Heart left ventricle (tissue), 13 donors: ENCODE data around the gene PKP1.

Source experiments
- CTCF ChIP-seq, 12 donors: fragments of 200-600 bp; sonication (generic) in 4 of 12; IDR thresholded peaks; one replicate each; pipeline versions ENCODE4 v1.5.0 to v1.8.0; 2018 to 2022; ENCODE audit warnings: antibody characterized with exemption in 12 of 12, mild to moderate bottlenecking in 5 of 12
- POLR2A ChIP-seq, 2 donors: fragments of 450-650 bp; IDR thresholded peaks; one replicate each; pipeline ENCODE4 v1.6.1; 2017; ENCODE audit warnings: antibody characterized with exemption in 2 of 2, mild to moderate bottlenecking in 2 of 2, moderate library complexity in 2 of 2
- donor health status: ischemic (EF 13 %, LVEDD 7.1; RV severe dilation, severe dysfunction).
- donor health status: DM: no; HTN: yes; CAD: no.
- donor health status: DM: no; HTN: no; CAD: no.
- donor health status: ischemic (EF 25% LVEDD 6.9; RV normal size, moderate dysfunction).
- donor health status: ischemic (EF 25% LVEDD 5.7; RV mildly dilated, moderate dysfunction).
- donor health status: ischemic (EF 35%, LVEDD 5.7; RV mildly dilated, moderate dysfunction).
- donor health status: nonischemic (EF 11% LVEDD 7.7; RV severe dilation, severe dysfunction).
- donor health status: DM: yes; HTN: yes; CAD: no.
- donor health status: PGD.
- donor health status: ischemic (EF 29% LVEDD 5.4; RV normal size, mild dysfunction).
- donor health status: nonischemic (EF 23%, LVEDD 6.1; RV moderate dilation, normal function).

- TF ChIP-seq CTCF (IDR thresholded peaks at IDR 0.05), result no peak
- TF ChIP-seq POLR2A (IDR thresholded peaks at IDR 0.05), result no peak
Observed at GRCh38 chr1:201310986-201311355, 27.7 kb downstream of the PKP1 start.
